PFSK-1 (cell line): ENCODE measurements around the gene TLR1.

Experiments
- FOXP2 ChIP-seq: optimal IDR thresholded peaks from 2 replicates; pipeline ENCODE3; 2011; ENCODE audit warnings: borderline replicate concordance, control low read depth, inconsistent platforms; ENCODE audit not compliant: insufficient read depth; ENCODE audit errors: extremely low read length, extremely low read depth
- POLR2AphosphoS5 ChIP-seq: IDR thresholded peaks from 2 replicates; pipeline ENCODE4 v1.6.1; 2012; ENCODE audit warnings: low read depth, mild to moderate bottlenecking, control low read depth, low read length, moderate library complexity
- REST ChIP-seq, 2 experiments: IDR thresholded peaks; 2 replicates each; pipeline versions ENCODE4 v1.6.1 to v1.8.0; 2011 to 2012; ENCODE audit warnings: low read depth in 2 of 2, low read length in 2 of 2, control low read depth in 1 of 2, inconsistent platforms in 1 of 2, mild to moderate bottlenecking in 1 of 2, moderate library complexity in 1 of 2; ENCODE audit not compliant: insufficient read depth in 1 of 2
- SIN3A ChIP-seq: IDR thresholded peaks from 2 replicates; pipeline ENCODE4 v1.6.1; 2012; ENCODE audit warnings: mild to moderate bottlenecking, low read length, moderate library complexity, borderline replicate concordance; ENCODE audit not compliant: insufficient read depth
- TAF1 ChIP-seq: IDR thresholded peaks from 2 replicates; pipeline ENCODE4 v1.6.1; 2012; ENCODE audit warnings: low read length, control low read depth, borderline replicate concordance; ENCODE audit not compliant: insufficient read depth

Gene TLR1

GRCh38 chr4:38774181-38774955 lies 30.2 kb downstream of the TLR1 start:
- TF ChIP-seq SIN3A (no peak), POLR2AphosphoS5 (no peak), TAF1 (no peak), FOXP2 (no peak), REST (IDR thresholded peaks at IDR 0.05; ENCODE audit: insufficient read depth in 1 of 2, low read depth in 2 of 2, low read length in 2 of 2) (no peak)

- TF ChIP-seq FOXP2 (no peak), SIN3A (no peak), REST (IDR thresholded peaks at IDR 0.05; ENCODE audit: insufficient read depth in 1 of 2, low read depth in 2 of 2, low read length in 2 of 2) (no peak), TAF1 (no peak), POLR2AphosphoS5 (no peak)
Observed at GRCh38 chr4:38769857-38770256, 34.7 kb downstream of the TLR1 start.

- TF ChIP-seq SIN3A (no peak), TAF1 (no peak), FOXP2 (no peak), REST (IDR thresholded peaks at IDR 0.05; ENCODE audit: insufficient read depth in 1 of 2, low read depth in 2 of 2, low read length in 2 of 2) (no peak), POLR2AphosphoS5 (no peak)
Observed at GRCh38 chr4:38769441-38769840, 35.1 kb downstream of the TLR1 start.

GRCh38 chr4:38768968-38769394 lies 35.6 kb downstream of the TLR1 start:
- TF ChIP-seq FOXP2 (no peak), REST (IDR thresholded peaks at IDR 0.05; ENCODE audit: insufficient read depth in 1 of 2, low read depth in 2 of 2, low read length in 2 of 2) (no peak), SIN3A (no peak), TAF1 (no peak), POLR2AphosphoS5 (no peak)

- TF ChIP-seq FOXP2: no peak
- no peak for TF ChIP-seq TAF1
- no peak for TF ChIP-seq REST (IDR thresholded peaks at IDR 0.05; ENCODE audit: insufficient read depth in 1 of 2, low read depth in 2 of 2, low read length in 2 of 2)
- TF ChIP-seq SIN3A: no peak
- no peak for TF ChIP-seq POLR2AphosphoS5
Observed at GRCh38 chr4:38765382-38765781, 39.2 kb downstream of the TLR1 start.
